ENCODE measurements around the gene CCT5.
"Not testable (repeated sequence)": the region's sequence is repeated elsewhere in the genome, so short reads cannot be mapped to it uniquely, and the experiment has no call there.

CCT5 gene

DNA sequence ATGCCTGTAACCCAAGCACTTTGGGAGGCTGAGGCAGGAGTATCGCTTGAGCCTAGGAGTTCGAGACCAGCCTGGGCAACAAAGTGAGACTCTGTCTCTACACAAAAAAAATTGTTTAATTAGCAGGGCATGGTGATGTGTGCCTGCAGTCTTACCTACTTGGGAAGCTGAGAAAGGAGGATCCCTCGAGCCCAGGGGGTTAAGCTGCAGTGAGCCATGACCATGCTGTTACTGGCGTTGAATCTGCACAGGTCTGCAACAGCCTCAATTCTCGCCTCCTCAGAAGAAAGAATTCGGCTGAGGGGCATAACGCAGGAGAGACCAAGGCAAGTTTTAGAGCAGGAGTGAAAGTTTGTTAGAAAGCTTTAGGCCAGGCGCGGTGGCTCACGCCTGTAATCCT is 18.0 kb downstream of the CCT5 start:
- no peak; the same call in 1 of the 3 replicates for ATAC-seq
- TF ChIP-seq ZNF8 (CRISPR knock-in tag; IDR thresholded peaks at IDR 0.05) (no peak), ISL1 (CRISPR knock-in tag; IDR thresholded peaks at IDR 0.05) (no peak), SNAI2 (CRISPR knock-in tag; IDR thresholded peaks at IDR 0.05) (no peak), ZFP3 (CRISPR knock-in tag; IDR thresholded peaks at IDR 0.05) (no peak), ZNF565 (CRISPR knock-in tag; conservative IDR thresholded peaks at IDR 0.05; ENCODE audit: low read depth) (no peak), BACH2 (CRISPR knock-in tag; IDR thresholded peaks at IDR 0.05; ENCODE audit: borderline replicate concordance) (no peak), ZNF70 (CRISPR knock-in tag; IDR thresholded peaks at IDR 0.05) (no peak), ESRRG (CRISPR knock-in tag; IDR thresholded peaks at IDR 0.05) (no peak), CSDC2 (CRISPR knock-in tag; IDR thresholded peaks at IDR 0.05) (no peak)
- TF ChIP-seq, protein P1, sequence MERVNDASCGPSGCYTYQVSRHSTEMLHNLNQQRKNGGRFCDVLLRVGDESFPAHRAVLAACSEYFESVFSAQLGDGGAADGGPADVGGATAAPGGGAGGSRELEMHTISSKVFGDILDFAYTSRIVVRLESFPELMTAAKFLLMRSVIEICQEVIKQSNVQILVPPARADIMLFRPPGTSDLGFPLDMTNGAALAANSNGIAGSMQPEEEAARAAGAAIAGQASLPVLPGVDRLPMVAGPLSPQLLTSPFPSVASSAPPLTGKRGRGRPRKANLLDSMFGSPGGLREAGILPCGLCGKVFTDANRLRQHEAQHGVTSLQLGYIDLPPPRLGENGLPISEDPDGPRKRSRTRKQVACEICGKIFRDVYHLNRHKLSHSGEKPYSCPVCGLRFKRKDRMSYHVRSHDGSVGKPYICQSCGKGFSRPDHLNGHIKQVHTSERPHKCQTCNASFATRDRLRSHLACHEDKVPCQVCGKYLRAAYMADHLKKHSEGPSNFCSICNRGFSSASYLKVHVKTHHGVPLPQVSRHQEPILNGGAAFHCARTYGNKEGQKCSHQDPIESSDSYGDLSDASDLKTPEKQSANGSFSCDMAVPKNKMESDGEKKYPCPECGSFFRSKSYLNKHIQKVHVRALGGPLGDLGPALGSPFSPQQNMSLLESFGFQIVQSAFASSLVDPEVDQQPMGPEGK (CRISPR knock-in tag; IDR thresholded peaks at IDR 0.05; ENCODE audit: borderline replicate concordance), result no peak

DNA sequence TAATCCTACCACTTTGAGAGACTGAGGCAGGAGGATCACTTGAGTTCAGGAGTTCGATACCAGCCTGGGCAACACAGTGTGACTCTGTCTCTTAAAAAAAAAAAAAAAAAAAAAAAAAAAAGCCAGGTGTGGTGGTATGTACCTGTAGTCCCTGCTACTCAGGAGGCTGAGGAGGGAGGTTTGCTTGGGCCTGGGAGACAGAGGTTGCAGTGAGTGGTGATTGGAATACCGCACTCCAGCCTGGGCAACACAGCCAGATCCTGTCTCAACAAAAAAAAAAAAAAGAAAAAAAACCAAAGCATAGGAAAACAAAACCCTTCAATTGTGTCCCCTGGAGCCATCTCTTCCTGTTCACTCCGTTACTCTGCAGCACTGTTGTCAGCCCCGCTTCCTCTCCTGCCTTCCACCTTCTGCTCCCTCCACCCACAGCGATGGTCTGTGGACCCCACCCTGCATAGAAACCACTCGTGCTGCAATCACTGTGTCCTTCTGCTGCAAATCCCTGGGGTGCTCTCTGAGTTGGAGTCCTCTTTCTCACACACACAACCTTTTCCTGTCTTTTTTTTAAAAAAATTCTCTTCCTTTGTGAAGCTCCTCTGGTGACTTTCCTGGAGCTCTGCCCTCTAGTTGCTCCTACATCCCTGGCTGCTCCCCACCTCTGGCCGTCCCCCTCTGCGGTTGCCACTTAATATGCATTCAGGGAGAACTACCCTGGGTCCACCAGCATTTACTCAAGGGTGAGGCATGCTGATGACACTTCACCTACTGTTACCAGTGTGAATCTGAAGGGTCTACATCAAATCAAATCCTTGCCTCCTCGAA is 22.2 kb downstream of the CCT5 start:
- no peak for TF ChIP-seq ZFP30 (CRISPR knock-in tag; IDR thresholded peaks at IDR 0.05)
- no peak for TF ChIP-seq BACH2 (CRISPR knock-in tag; IDR thresholded peaks at IDR 0.05; ENCODE audit: borderline replicate concordance)
- TF ChIP-seq ZFP3 (CRISPR knock-in tag; IDR thresholded peaks at IDR 0.05), result no peak
- TF ChIP-seq ZNF70 (CRISPR knock-in tag; IDR thresholded peaks at IDR 0.05), result no peak
- no peak for TF ChIP-seq TOX (CRISPR knock-in tag; IDR thresholded peaks at IDR 0.05; ENCODE audit: borderline replicate concordance)
- no peak for TF ChIP-seq OSR1 (CRISPR knock-in tag; IDR thresholded peaks at IDR 0.05)
- TF ChIP-seq, protein P2, sequence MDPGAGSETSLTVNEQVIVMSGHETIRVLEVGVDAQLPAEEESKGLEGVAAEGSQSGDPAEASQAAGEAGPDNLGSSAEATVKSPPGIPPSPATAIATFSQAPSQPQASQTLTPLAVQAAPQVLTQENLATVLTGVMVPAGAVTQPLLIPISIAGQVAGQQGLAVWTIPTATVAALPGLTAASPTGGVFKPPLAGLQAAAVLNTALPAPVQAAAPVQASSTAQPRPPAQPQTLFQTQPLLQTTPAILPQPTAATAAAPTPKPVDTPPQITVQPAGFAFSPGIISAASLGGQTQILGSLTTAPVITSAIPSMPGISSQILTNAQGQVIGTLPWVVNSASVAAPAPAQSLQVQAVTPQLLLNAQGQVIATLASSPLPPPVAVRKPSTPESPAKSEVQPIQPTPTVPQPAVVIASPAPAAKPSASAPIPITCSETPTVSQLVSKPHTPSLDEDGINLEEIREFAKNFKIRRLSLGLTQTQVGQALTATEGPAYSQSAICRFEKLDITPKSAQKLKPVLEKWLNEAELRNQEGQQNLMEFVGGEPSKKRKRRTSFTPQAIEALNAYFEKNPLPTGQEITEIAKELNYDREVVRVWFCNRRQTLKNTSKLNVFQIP (CRISPR knock-in tag; IDR thresholded peaks at IDR 0.05; ENCODE audit: borderline replicate concordance, low read depth), result no peak
- TF ChIP-seq ESRRG (CRISPR knock-in tag; IDR thresholded peaks at IDR 0.05), result no peak
- TF ChIP-seq, protein P3, sequence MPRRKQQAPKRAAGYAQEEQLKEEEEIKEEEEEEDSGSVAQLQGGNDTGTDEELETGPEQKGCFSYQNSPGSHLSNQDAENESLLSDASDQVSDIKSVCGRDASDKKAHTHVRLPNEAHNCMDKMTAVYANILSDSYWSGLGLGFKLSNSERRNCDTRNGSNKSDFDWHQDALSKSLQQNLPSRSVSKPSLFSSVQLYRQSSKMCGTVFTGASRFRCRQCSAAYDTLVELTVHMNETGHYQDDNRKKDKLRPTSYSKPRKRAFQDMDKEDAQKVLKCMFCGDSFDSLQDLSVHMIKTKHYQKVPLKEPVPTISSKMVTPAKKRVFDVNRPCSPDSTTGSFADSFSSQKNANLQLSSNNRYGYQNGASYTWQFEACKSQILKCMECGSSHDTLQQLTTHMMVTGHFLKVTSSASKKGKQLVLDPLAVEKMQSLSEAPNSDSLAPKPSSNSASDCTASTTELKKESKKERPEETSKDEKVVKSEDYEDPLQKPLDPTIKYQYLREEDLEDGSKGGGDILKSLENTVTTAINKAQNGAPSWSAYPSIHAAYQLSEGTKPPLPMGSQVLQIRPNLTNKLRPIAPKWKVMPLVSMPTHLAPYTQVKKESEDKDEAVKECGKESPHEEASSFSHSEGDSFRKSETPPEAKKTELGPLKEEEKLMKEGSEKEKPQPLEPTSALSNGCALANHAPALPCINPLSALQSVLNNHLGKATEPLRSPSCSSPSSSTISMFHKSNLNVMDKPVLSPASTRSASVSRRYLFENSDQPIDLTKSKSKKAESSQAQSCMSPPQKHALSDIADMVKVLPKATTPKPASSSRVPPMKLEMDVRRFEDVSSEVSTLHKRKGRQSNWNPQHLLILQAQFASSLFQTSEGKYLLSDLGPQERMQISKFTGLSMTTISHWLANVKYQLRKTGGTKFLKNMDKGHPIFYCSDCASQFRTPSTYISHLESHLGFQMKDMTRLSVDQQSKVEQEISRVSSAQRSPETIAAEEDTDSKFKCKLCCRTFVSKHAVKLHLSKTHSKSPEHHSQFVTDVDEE (CRISPR knock-in tag; IDR thresholded peaks at IDR 0.05), result no peak
- no peak for TF ChIP-seq ZC3H10 (CRISPR knock-in tag; IDR thresholded peaks at IDR 0.05)
- TF ChIP-seq, protein P4, sequence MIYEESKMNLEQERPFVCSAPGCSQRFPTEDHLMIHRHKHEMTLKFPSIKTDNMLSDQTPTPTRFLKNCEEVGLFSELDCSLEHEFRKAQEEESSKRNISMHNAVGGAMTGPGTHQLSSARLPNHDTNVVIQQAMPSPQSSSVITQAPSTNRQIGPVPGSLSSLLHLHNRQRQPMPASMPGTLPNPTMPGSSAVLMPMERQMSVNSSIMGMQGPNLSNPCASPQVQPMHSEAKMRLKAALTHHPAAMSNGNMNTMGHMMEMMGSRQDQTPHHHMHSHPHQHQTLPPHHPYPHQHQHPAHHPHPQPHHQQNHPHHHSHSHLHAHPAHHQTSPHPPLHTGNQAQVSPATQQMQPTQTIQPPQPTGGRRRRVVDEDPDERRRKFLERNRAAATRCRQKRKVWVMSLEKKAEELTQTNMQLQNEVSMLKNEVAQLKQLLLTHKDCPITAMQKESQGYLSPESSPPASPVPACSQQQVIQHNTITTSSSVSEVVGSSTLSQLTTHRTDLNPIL (CRISPR knock-in tag; IDR thresholded peaks at IDR 0.05; ENCODE audit: low read depth), result no peak

DNA sequence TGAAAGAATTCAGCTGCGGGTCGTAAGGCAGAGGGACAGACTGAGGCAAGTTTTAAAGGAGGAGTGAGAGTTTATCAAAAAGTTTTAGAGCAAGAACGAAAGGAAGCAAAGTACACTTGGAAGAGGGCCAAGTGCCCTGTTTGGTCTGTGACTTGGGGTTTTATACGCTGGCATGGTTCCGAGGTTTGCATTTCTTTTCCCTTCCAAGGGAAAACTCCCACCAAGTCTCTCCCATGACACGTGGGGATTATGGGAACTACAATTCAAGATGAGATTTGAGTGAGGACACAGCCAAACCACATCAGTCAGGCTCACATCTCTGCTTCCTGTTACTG is 22.8 kb downstream of the CCT5 start:
- not testable (repeated sequence) for ATAC-seq

More for the DNA sequence above, 22.2 kb downstream of the CCT5 start:
- ATAC-seq, result no peak

DNA sequence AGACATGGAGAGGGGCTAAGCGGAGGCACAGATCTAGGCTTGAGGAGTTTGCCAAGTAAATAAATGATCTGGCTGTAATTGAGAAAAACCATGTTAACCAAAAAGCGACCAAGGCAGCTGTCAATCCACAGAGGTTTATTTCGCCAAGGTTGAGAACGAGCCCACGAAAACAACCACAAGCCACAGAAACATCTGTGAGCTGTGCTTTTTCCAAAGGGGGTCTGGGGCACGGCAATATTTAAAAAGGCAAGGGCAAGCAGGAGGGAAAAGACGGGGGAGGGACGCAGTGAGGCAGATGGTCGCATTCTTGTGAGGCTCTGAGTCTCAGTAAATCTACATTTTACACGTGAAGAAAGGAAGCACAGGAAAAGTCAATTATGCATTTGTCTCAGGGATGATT is 25.4 kb downstream of the CCT5 start:
- ATAC-seq, result no peak
- TF ChIP-seq ZNF565 (CRISPR knock-in tag; conservative IDR thresholded peaks at IDR 0.05; ENCODE audit: low read depth), result no peak
- no peak for TF ChIP-seq ZNF8 (CRISPR knock-in tag; IDR thresholded peaks at IDR 0.05)
- TF ChIP-seq TCF4 (CRISPR knock-in tag; IDR thresholded peaks at IDR 0.05; ENCODE audit: borderline replicate concordance), result no peak
- no peak for TF ChIP-seq GLIS3 (CRISPR knock-in tag; IDR thresholded peaks at IDR 0.05)
- TF ChIP-seq, protein P1 (CRISPR knock-in tag; IDR thresholded peaks at IDR 0.05; ENCODE audit: borderline replicate concordance), result no peak
- TF ChIP-seq CSDC2 (CRISPR knock-in tag; IDR thresholded peaks at IDR 0.05), result no peak
- no peak for TF ChIP-seq ESRRG (CRISPR knock-in tag; IDR thresholded peaks at IDR 0.05)
- TF ChIP-seq, protein P2 (CRISPR knock-in tag; IDR thresholded peaks at IDR 0.05; ENCODE audit: borderline replicate concordance, low read depth), result no peak
- no peak for TF ChIP-seq ISL1 (CRISPR knock-in tag; IDR thresholded peaks at IDR 0.05)
- TF ChIP-seq RARB (CRISPR knock-in tag; IDR thresholded peaks at IDR 0.05), result no peak
- TF ChIP-seq PPARA (CRISPR knock-in tag; IDR thresholded peaks at IDR 0.05; ENCODE audit: borderline replicate concordance), result no peak

Measured in SK-N-SH treated with all-trans-retinoic acid at 6 μM for 48 hours (cell line).